Measurements from ENCODE around the gene TRIM3.

DNA sequence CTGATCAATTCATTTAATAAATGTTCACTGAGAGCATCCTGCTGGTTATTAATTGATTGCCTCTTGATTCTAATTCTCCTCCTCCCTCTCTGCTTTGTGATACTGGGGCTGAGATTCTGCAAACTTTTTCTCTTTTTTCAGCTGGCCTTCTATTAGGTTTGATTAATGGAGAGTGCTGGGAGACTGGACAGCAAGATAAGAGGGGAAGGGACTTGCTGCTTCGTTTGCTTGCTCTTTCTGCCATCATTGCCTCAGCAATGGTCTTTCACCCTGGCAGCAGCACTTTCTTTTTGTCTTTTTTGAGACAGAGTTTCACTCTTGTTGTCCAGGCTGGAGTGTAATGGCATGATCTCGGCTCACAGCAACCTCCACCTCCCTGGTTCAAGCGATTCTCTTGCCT is 30.4 kb upstream of the TRIM3 start:
- TF ChIP-seq GATA3 (IDR thresholded peaks at IDR 0.05; ENCODE audit: low read depth, low read length), result no peak
- TF ChIP-seq GATA2 (IDR thresholded peaks at IDR 0.05; ENCODE audit: low read depth, low read length), result no peak
